Stimulated activated CD8-positive, alpha-beta memory T cell treated with anti-CD3 and anti-CD28 coated beads, Interleukin-2, amount 100 ng/mL, for 48 hours (primary cell): ENCODE data around the gene RAB3D.
"Not testable (repeated sequence)": the region's sequence is repeated elsewhere in the genome, so short reads cannot be mapped to it uniquely, and the experiment has no call there.

Source experiments
- DNase-seq, 2 donors: peaks; one replicate each; pipeline ENCODE4 v3.0.0-alpha.2; 2020; ENCODE audit warnings: low read depth in 2 of 2

RAB3D gene, protein sequence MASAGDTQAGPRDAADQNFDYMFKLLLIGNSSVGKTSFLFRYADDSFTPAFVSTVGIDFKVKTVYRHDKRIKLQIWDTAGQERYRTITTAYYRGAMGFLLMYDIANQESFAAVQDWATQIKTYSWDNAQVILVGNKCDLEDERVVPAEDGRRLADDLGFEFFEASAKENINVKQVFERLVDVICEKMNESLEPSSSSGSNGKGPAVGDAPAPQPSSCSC

DNA sequence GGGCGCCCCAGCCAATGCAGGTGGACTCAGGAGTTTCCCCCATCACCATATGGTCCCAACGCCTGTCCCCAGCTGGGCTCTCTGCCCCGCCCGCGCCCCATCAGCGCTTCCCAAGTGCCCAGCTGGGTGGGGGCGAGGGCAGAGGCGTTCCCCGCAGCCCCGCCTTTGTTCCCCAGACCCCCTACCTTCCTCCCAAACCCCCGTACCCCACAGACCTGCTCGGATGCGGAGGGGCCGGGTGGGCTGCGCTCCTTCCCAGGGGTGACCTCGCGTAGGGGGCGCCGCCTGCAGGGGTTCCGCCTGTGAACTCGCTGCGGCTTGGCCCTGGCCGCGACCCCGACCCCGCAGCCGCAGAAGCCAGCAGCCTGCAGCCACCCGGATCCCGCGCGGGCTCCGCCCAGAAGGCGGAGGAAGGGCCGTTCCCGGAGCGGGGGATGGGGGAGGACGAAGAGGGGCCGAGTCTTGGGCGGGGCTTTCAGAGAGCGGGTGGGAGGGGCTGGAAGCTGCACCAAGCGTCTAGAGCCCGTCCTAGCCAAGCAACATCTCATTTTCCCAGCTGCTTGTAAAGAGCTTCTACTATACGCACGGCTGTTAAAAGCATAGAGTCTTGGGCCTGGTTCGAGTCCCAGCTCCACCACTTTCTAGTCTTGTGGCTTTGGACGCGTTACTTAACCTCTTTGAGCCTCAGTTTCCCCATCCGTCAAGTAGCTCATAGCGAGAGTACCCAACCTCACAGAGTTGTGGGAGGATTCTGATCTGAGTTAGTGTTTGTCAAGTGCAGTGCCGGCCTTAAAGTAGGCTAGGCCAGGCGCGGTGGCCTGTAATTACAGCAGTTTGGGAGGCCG lies at the start of gene RAB3D:
TSS of gene RAB3D (minus strand) at position 404 of the 845 bp plus-strand sequence. CDS start 2,258 bp downstream, outside the sequence.
- peak; percentile 69 to 84 for DNase-seq

DNA sequence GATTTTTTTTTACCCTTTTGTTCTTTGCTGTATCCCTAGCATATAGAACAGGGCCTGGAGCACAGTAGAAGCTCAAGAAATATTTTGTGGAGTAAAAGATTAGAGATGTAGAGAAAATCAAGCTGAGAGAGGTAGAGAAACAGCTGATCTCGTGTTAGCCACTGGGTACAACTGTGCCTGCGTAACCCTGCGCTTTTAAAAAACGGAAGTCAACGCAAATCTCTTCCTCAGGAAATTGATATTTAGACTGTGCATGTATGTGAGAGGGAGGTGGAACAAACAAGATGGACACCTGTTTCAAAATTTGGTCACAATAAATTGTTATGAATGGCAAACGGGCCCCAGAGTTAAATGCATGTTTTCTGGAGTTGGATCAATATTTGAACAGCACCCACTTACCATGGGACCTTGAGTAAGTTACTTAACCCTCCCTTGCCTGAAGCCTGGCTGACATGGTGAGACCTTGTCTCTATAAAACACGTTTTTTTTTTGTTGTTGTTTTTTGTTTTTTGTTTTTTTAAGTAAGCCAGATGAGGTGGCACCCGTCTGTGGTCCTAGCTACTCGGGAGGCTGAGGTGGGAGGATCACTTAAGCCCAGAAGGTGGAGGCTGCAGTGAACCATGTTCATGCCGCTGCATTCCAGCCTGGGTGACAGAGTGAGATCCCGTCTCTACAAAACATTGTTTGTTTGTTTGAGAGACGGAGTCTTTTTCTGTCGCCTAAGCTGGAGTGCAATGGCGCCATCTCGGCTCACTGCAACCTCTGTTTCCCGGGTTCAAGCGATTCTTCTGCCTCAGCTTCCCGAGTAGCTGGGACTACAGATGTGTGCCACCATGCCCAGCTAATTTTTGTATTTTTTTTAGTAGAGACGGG lies 47.9 kb upstream of the RAB3D start:
- DNase-seq: no peak

DNA sequence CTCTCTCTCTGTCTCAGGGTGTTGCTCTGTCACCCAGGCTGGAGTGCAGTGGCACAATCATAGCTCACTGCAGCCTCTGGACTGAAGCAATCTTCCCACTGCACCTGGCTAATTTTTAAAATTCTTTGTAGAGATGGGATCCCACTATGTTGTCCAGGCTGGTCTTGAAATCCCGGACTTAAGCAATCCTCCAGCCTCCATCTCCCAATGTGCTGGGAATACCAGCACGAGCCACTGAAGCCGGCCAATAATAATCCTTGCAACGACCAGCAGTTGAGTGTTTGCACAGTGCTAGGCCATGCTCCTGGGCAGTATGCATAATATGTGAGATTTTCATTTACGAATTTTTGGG lies 45.3 kb upstream of the RAB3D start:
- DNase-seq: no peak

DNA sequence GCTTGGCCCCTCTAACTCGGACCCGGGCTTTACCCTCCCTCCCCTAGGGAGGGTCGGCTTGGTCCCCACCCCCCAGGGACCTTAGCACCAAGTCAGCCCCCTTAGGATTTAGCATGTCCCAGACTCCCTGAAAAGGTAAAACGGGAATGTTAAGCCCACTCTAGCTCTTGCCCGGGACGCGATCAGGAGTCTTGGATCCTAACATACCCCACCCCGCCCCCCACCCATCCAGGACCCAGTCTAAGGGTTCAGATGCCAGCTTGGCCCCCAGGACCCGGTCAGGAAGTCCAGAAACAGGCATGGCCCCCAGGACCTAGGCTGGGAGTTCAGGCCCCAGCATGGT lies 44.2 kb upstream of the RAB3D start:
- no peak for DNase-seq

DNA sequence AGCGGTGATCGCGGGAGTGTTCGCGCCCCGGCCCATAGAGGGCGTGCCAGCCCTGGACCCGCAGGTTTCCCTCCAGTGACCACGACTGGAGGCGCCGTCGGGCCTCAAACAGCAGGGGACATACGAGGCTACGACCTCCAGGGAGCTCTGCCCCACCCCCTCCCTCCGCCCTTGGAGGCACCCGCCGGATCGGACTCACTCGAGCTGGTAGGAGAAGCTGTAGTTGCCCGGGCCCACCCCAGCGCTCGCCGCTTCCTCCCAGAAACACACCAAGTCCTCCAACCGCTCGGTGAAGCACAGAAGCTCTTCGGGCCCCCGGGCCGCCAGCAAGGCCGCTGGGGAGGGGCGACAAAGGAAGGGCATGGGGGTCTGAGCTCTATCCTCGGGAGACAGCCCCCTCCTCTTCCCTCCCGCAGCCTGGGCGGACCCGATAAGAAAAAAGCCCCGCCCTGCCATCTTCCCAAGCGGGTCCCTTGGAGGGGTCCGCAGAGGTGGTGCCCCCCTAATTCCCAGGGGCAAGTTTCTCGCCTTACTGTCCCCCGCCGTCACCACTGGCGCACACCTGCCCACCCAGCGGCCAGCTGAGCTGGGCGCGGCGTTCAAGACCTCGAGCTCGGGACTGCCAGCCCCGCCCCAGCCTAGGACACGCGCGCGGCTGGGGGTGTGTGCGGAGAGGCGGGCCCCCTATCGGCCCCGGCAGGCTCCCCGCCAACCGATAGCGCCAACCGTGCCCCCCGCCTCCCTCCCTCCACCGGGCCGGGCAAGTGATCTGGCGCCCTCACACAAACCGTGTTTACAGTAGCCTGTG lies 43.6 kb upstream of the RAB3D start:
- DNase-seq: peak in 1 of 2 donors; percentile 37

DNA sequence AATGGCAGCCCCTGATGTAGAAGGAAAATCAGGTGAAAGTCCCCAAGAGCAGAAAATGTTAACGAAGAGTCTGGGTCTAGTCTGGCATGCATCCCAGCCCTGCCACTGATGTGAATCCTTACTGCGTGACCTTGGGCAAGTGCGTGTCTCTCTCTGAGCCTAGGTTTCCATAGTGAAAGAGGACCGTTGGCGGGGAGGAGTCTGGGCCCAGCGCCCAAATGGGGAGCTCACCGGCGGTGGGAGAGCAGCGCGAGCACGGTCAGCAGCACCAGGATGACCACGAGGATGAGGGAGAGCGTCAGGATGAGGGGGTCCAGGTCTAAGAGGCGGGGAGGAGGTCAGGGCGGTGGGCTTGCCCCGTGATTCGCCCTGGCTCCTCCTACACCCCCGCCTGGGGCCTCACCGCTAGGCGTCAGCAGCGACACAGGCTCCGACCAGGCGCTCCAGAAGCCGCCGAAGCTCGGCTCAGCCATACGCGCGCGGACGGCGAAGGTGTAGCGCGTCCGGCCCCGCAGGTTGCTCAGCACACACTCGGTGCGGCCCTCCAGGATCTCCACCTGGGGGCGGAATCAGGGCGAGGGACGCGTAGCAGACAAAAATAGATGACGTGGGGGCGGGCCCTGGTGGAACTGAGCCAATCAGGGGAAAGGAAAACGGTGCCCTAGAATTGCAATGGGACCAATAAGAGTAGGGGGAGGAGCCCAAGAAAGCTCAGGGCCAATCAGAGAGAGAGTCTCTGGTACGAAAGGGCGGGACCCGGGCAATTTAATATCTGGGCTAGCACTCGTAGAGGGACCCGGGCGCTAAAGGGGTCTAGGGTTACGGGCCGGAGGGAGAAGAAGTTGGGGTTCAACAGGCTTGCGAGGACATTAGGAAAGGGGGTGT lies 41.4 kb upstream of the RAB3D start:
- DNase-seq: peak; percentile 88 to 94

DNA sequence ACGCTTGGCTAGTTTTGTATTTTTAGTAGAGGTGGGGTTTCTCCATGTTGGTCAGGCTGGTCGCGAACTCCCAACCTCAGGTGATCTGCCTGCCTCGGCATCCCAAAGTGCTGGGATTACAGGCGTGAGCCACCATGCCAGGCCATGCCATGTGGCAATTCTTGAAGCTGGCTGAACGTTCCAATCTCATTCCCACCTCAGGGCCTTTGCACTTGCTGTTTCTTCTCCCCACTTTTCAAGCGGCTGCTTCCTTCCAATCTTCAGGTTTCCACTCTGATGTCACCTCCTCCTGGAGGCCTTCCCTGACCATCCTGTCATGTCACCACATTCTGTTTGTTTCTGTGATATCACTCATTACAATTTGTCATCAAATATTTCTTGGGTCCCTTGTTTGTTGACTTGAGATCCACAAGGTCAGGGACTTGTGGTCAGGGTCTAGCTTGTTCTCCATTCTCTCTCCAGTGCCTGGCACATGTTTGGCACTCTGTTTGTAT lies 40.4 kb upstream of the RAB3D start:
- DNase-seq: no peak

DNA sequence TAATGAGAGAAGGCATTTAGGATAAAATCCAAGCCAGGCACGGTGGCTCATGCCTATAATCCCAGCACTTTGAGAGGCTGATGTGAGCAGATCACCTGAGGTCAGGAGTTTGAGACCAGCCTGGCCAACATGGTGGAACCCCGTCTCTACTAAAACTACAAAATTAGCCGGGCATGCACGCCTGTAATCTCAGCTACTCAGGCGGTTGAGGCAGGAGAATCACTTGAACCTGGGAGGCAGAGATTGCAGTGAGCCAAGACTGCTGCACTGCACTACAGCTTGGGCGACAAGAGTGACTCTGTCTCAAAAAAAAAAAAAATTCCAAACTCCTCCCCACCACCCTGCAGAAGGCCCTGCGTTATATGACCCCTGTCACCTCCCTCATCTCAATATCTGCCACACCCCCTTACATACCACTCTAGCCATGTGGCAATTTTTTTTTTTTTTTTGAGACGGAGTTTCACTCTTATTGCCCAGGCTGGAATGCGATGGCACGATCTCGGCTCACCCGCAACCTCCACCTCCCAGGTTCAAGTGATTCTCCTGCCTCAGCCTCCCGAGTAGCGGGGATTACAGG lies 39.9 kb upstream of the RAB3D start:
- DNase-seq: not testable (repeated sequence)

DNA sequence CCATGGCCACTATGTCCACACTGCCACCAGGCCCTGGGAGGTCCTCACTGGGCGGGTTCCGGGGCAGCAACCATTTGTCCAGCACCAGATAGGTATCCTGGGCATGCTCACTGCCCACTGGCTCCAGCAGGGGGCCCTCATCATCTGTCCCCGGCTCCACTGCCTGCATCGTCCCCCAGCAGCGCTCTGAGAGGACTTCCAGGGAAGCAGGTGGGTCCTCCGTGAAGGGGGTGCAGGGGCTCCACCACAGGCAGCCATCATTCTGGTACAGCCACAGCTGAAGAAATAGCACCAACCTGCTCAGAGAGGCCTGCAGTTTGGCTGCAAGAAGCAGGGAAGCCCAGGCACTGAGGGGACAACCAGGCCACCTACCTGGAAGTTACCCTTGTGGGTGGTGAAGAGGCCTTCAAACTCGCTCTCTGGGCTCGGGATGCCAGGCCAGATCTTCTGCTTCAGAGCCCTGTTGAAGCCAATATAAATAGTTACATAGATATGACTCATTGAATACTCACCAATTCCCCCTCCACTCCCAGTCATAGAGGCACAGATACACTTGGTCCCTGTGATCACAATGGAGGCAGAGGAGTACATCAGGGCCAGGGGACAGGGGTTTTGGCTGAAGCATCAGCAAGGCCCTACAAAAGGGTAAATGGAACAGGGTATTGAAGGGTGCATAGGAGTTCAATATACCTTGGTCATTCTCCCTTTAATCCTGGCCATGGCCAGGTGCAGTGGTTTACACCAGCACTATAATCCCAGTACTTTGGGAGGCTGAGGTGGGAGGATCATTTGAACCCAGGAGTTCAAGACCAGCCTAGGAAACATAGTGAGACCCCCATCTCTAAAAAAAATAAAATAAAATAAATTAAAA lies 39.1 kb upstream of the RAB3D start:
- no peak for DNase-seq

DNA sequence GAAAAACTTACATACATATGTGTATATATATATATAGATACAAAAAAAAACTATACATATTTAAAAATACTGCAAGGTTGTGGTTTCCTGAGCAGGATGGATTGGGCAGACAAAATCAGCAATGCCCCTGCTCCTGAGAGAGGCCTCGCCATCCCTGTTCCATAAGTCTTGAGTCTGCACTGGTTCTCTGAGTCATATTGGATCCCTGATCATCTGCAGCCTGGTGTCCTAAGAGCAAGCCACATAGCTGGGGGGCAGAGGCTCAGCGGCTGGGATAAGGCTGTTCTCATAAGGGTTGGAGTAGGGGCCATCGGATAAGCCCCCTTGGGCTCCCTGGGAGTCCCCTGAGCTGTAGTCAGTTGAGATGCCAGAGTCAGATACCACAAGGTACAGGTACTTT lies 38.3 kb upstream of the RAB3D start:
- DNase-seq: no peak

DNA sequence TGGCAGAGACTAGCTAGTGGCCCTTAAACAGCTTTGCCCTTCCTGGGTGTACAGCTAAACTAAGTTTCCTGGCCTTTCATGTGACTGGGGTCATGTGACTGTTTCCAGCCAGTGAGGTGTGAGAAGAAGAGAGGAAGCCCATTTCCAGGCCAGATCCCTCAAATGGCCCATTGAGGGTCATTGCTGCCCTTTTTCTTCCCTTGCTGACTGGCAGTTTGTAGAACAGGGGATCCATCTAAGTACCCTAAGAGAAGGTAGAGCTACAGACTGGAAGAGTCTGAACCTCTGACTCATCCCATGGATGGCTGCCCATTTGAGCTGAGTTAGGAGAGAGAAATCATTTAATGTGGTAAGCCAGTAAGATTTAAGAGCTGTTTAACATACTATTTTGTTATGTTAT lies 37.8 kb upstream of the RAB3D start:
- DNase-seq: no peak

DNA sequence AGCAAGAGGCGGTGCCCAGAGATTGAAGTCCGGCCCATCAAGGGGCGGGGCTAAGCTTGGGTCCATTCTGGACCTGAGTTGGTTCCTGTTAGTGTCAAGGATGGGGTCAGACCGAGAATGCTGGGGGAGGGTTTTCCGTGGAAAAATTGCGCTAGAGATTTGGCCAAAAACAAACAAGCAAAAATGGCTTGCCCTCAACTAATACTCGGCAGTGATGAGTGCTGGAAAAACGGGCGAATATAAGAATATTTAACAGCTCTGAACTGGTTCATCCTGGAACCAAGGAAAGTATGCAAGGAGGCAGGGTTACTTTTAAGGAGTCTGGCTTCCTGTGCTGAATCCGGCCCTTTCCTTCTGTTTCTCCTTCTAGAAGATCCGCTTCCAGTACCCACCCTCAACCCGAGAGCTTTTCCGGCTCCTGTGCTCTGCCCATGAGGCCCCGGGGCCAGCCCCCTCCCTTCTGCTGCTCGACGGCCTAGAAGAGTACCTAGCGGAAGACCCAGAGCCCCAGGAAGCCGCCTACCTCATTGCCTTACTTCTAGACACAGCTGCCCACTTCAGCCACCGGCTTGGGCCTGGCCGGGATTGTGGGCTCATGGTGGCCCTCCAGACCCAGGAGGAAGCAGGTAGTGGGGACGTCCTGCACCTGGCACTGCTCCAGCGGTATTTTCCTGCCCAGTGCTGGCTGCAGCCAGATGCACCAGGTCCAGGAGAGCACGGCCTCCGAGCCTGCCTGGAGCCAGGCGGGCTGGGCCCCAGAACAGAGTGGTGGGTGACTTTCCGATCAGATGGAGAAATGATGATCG lies 35.9 kb upstream of the RAB3D start:
- DNase-seq: peak in 1 of 2 donors; percentile 43

DNA sequence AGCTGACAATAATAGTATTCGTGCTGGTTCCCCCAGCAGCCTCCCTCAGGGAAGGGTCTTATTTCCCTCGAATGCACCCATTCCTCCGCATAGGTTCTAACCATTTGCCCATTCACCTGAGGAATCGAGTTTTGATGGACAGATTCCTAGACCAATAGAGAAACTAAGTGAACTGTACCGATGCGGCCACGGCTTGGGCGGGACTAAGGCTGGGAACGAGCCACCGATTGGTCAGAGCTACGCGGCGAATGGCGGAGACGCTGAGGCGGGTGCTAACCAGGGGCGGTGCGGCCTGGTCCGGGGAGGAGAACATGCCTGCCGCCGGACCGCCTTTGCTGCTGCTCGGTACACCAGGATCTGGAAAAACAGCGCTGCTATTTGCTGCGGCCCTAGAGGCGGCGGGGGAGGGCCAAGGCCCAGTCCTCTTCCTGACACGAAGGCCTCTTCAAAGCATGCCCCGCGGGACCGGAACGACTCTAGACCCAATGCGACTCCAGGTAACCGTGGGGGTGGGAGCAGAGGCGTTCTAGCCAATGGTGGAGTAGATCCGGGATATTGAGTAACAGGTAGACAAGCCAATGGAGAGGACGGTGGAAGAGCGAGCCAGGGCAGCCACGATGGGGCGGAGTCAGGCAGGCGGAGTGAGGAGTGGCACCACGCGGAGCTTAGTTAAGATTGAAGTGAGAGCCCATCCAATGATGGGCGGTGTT lies 35.1 kb upstream of the RAB3D start, which contains the start of gene SWSAP1:
TSS of gene SWSAP1 (plus strand) at position 234 of the 710 bp plus-strand sequence. CDS start at position 249, 15 bp downstream.
- peak; percentile 92 to 94 for DNase-seq

DNA sequence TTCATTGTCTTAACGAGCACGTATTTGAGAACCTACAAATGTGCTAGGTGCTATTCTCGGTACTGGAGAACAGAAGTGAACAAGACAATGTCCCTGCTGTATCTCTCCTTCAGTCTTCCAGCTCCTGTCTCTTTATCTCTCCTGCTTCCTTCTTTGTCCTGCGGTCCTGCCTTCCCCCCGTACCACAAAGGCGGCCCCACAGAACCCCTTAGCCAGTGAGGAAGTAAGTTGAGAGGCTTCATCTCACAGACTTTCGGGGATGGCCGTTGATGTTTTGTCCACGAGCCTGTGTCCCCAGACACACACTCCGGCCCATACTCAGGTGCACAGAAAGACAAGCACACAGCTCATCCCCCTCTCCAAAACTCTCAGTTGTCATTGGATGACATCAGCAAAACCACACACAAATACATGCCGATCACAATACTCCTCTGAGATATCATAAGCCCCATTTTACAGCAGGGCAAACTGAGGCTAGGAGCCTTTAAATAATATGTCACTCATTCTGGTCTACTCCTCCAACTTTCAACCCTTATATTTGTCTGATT lies 34.5 kb upstream of the RAB3D start:
- no peak for DNase-seq

DNA sequence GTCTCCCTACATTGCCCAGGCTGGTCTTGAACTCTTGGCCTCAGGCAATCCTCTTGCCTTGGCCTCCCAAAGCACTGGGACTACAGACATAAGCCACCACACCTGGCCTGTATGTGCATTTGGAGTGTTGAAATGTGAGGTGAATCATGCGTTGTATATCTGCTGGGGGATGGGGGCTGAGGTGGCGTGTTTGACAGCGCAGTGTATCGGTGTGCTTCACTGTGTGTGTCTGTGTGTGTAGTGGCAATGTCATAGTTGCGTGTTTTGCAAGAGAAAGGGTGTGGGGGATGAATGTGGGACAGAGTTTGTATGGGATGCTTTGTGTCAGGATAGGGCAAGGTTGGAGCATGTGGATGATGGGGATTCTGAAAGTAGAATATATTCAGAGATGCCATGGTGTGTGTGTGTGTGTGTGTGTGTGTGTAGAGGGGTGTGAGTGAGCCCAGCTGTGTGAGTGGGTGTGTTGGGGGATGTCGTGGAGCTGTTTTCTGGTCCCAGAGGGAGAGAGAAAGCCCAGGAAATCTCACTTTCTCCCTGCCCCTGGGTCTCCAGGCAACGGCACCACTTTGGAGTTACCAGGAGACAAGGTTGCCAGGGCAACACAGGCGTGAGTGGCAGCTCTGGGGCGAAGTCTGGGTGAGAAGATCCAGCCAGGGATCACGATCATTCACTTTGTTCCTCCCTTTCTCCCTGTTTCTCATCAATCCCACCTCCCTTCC lies 33.9 kb upstream of the RAB3D start:
- DNase-seq: no peak

DNA sequence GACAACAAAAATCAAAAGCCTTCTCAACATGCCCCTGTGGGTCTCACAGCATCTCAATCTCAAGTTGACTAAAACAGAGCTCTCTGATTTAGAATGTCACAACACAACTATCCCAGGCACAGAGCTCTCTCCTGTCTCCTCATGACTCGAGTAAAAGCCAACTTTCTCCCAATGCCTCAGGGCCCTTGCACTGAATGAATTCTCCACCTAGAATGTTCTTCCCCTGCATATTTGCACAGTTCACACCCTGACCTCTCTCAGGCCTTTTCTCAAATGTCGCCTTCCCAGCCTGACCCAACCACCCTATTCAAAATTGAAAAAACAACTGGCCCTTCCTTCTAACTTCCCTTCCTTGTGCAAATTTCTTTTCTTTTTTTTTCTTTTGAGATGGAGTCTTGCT lies 31.3 kb upstream of the RAB3D start:
- DNase-seq: no peak
